Loucy (cell line): ENCODE results near the gene GFY.

Experiments used
- H2AFZ ChIP-seq: fragments of 200-600 bp; sonication (generic); 2 replicates; pipeline ENCODE4 v1.6.0; 2016; ENCODE audit warnings: antibody characterized with exemption, mild to moderate bottlenecking, low read length, moderate library complexity
- H3F3A ChIP-seq: fragments of 200-600 bp; 2 replicates; pipeline ENCODE4 v1.6.0; 2016; ENCODE audit warnings: antibody characterized with exemption, low read depth, mild to moderate bottlenecking
- H3K27me3 ChIP-seq: fragments of 200-600 bp; sonication (generic); 2 replicates; pipeline ENCODE4 v1.6.1; 2014; ENCODE audit warnings: low read length, mild to moderate bottlenecking; ENCODE audit not compliant: insufficient read depth, poor library complexity, severe bottlenecking
- H3K36me3 ChIP-seq: fragments of 200-600 bp; sonication (generic); 2 replicates; pipeline ENCODE4 v1.6.1; 2016; ENCODE audit warnings: low read length; ENCODE audit not compliant: insufficient read depth
- H3K4me1 ChIP-seq: fragments of 200-600 bp; sonication (generic); 2 replicates; pipeline ENCODE4 v1.5.1; 2014; ENCODE audit warnings: low read length, mild to moderate bottlenecking; ENCODE audit not compliant: insufficient read depth, poor library complexity, severe bottlenecking
- H3K4me2 ChIP-seq: fragments of 200-600 bp; sonication (generic); 2 replicates; pipeline ENCODE4 v1.6.0; 2014; ENCODE audit warnings: antibody characterized with exemption, low read length, low read depth, mild to moderate bottlenecking; ENCODE audit not compliant: poor library complexity, severe bottlenecking
- H3K4me3 ChIP-seq: fragments of 200-600 bp; sonication (generic); 2 replicates; pipeline ENCODE4 v1.5.1; 2014; ENCODE audit warnings: low read length, mild to moderate bottlenecking, mixed read lengths; ENCODE audit not compliant: poor library complexity, severe bottlenecking
- H3K79me2 ChIP-seq: fragments of 200-600 bp; sonication (generic); 2 replicates; pipeline ENCODE4 v1.6.1; 2014; ENCODE audit warnings: low read length; ENCODE audit not compliant: insufficient read depth
- H3K9ac ChIP-seq: fragments of 200-600 bp; sonication (generic); 2 replicates; pipeline ENCODE4 v1.6.0; 2014; ENCODE audit warnings: mild to moderate bottlenecking, low read depth, low read length, moderate library complexity; ENCODE audit not compliant: poor library complexity, severe bottlenecking
- H3K9me2 ChIP-seq: fragments of 200-600 bp; sonication (generic); replicated peaks from 2 replicates; pipeline ENCODE4 v1.6.1; 2016; ENCODE audit warnings: low read depth, low read length, mixed read lengths
- H3K9me3 ChIP-seq: fragments of 200-600 bp; sonication (generic); 2 replicates; pipeline ENCODE4 v1.6.1; 2014; ENCODE audit warnings: mild to moderate bottlenecking, antibody characterized with exemption, low read length, low read depth; ENCODE audit not compliant: insufficient read depth
- H4K20me1 ChIP-seq: fragments of 200-600 bp; sonication (generic); 2 replicates; pipeline ENCODE4 v1.6.0; 2014; ENCODE audit warnings: antibody characterized with exemption, low read length, mild to moderate bottlenecking; ENCODE audit not compliant: insufficient read depth, poor library complexity, severe bottlenecking
- EZH2phosphoT487 ChIP-seq: fragments of 200-600 bp; IDR thresholded peaks from 2 replicates; pipeline ENCODE4 v1.6.1; 2018; ENCODE audit warnings: antibody characterized with exemption, mild to moderate bottlenecking, moderate library complexity, borderline replicate concordance
- TF ChIP-seq, protein P1 (sequence below): fragments of 200-600 bp; sonication (generic); conservative IDR thresholded peaks from 2 replicates; pipeline ENCODE4 v1.5.1; 2014; ENCODE audit warnings: mild to moderate bottlenecking, antibody characterized with exemption, low read length

Gene GFY

DNA sequence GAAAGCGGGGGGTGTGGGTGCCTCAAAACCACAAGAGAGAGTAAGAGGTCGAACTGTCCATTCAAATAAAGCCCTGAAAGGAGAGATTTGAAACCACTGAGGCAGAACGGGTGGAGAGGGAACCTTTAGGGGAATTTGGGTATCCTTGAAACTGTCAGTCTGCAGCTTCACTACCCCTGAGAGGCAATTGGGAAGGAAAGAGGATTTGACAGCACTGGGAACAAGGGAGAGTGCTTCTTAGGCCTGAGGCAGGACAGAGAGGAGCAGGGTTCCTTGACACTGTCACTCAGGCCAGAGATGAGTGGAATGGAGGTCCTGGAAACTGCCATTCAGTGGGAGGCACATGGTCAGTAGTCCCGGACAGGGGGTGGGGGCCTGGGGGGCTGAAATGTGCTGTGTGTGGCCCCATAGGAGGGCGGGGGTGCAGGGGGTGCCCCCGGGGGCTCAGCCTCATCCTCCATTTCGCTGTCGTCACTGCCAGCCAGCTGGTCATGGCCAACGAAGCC is 5.0 kb downstream of the GFY start:
- TF ChIP-seq EZH2phosphoT487: no peak
- TF ChIP-seq, protein P1, sequence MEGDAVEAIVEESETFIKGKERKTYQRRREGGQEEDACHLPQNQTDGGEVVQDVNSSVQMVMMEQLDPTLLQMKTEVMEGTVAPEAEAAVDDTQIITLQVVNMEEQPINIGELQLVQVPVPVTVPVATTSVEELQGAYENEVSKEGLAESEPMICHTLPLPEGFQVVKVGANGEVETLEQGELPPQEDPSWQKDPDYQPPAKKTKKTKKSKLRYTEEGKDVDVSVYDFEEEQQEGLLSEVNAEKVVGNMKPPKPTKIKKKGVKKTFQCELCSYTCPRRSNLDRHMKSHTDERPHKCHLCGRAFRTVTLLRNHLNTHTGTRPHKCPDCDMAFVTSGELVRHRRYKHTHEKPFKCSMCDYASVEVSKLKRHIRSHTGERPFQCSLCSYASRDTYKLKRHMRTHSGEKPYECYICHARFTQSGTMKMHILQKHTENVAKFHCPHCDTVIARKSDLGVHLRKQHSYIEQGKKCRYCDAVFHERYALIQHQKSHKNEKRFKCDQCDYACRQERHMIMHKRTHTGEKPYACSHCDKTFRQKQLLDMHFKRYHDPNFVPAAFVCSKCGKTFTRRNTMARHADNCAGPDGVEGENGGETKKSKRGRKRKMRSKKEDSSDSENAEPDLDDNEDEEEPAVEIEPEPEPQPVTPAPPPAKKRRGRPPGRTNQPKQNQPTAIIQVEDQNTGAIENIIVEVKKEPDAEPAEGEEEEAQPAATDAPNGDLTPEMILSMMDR: no peak
- Histone ChIP-seq H3K36me3 (no peaks in the 10 kb centered on the region), H3K9ac (no peak overlapping the region), H3K4me1 (peaks cover 11% of the 10 kb centered on the region), H4K20me1 (no peaks in the 10 kb centered on the region), H3K9me3 (no peaks in the 10 kb centered on the region), H3K9me2 (no peaks in the 10 kb centered on the region), H3K4me2 (no peak overlapping the region), H2AFZ (peak overlapping the region; percentile 21; the same call in 1 of the 2 replicates), H3F3A (no peaks in the 10 kb centered on the region), H3K4me3 (no peak overlapping the region), H3K79me2 (no peaks in the 10 kb centered on the region), H3K27me3 (no peaks in the 10 kb centered on the region)

DNA sequence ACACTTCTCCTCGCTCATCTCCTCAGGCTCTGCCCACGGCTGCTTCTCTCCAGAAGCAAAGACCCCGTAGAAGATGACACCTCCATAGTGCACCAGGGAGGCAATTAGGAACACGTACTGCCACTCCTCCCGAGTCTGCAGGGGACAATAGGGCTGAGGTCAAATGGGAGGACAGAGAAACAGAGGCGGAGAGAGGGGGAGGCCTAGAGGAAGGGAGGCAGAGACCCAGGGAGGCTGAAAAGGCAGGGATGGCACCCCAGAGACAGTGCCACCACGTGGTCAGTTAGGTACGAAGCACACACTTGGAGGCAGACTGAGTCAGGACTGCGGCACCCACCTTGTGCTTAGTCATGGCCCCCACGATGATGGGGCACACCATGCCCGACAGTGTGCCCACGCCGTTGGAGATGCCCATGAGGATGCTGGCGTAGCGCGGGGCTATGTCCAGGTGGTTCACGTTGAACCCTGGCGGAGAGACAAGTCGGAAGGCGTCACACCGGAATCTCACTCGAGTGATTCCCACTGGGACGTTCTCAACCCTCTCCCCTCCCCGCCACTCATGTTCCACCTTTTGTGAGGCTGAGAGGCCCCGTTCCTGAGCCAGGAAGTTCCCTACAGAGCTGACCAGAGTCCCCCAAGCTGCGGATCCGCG is 5.6 kb downstream of the GFY start:
- no peaks in the 10 kb centered on the region for H3K27me3 ChIP-seq
- no peak for TF ChIP-seq EZH2phosphoT487
- TF ChIP-seq, protein P1: peak; percentile 71
- no peak overlapping the region for H3K4me2 ChIP-seq
- no peaks in the 10 kb centered on the region for H3F3A ChIP-seq
- peaks cover 9% of the 10 kb centered on the region for H3K4me1 ChIP-seq
- no peaks in the 10 kb centered on the region for H3K79me2 ChIP-seq
- H3K36me3 ChIP-seq: no peaks in the 10 kb centered on the region
- peak overlapping the region; percentile 21; the same call in 1 of the 2 replicates for H2AFZ ChIP-seq
- no peak overlapping the region for H3K9ac ChIP-seq
- H3K4me3 ChIP-seq: no peak overlapping the region
- no peaks in the 10 kb centered on the region for H3K9me3 ChIP-seq
- H3K9me2 ChIP-seq: no peaks in the 10 kb centered on the region
- no peaks in the 10 kb centered on the region for H4K20me1 ChIP-seq

DNA sequence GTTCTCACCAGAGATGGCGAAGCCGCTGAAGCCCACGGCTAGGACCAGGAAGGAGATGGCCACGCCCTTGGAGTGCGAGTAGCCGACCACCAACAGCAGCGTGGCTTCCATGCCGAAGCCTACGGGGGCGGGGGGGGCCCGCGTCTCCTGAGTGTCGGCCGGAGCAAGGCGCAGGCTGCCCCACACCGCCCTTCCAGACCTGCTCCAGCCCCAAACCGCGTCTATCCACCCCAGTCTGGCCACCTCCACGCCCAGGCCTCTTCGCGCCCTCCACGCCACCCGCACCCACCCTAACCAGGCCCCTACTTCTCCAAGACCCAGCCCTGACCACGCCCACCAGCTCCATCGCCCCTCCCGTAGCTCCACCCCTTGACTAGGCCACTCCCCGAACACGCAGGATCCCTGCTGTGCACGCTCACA is 6.2 kb downstream of the GFY start:
- no peaks in the 10 kb centered on the region for H3K9me2 ChIP-seq
- H3K9ac ChIP-seq: no peak overlapping the region
- H3K4me3 ChIP-seq: no peak overlapping the region
- peaks cover 9% of the 10 kb centered on the region for H3K4me1 ChIP-seq
- no peaks in the 10 kb centered on the region for H3K27me3 ChIP-seq
- no peaks in the 10 kb centered on the region for H3K9me3 ChIP-seq
- no peak overlapping the region for H3K4me2 ChIP-seq
- H2AFZ ChIP-seq: no peak overlapping the region
- no peaks in the 10 kb centered on the region for H3F3A ChIP-seq
- TF ChIP-seq, protein P1: no peak
- TF ChIP-seq EZH2phosphoT487: no peak
- no peaks in the 10 kb centered on the region for H4K20me1 ChIP-seq
- H3K36me3 ChIP-seq: no peaks in the 10 kb centered on the region
- H3K79me2 ChIP-seq: no peaks in the 10 kb centered on the region
